ENCODE data around the gene GAPDH.
"Not testable (repeated sequence)": the region's sequence is repeated elsewhere in the genome, so short reads cannot be mapped to it uniquely, and the experiment has no call there.

Gene GAPDH

GRCh38 chr12:6533923-6534694, at the start of gene GAPDH:
GAPDH (plus strand) TSS chr12:6534517; CDS start chr12:6534833, 316 bp downstream.
- DNase-seq: peak; percentile 99

GRCh38 chr12:6488240-6488639, 46.1 kb upstream of the GAPDH start:
- no peak for DNase-seq

GRCh38 chr12:6489449-6489848, 44.9 kb upstream of the GAPDH start:
- DNase-seq: no peak

GRCh38 chr12:6490673-6491072, 43.6 kb upstream of the GAPDH start:
- DNase-seq: not testable (repeated sequence)

GRCh38 chr12:6492838-6493496, 41.4 kb upstream of the GAPDH start, which contains the start of gene MRPL51:
MRPL51 (minus strand) TSS chr12:6493262; CDS start chr12:6493136, 126 bp downstream.
- DNase-seq: peak; percentile 94

GRCh38 chr12:6493497-6494257, 40.6 kb upstream of the GAPDH start, which contains the start of gene NCAPD2:
NCAPD2 (plus strand) TSS chr12:6494102; CDS start chr12:6495099, 997 bp downstream.
- peak; percentile 97 for DNase-seq

GRCh38 chr12:6494258-6494743, 40.0 kb upstream of the GAPDH start:
- no peak for DNase-seq

- peak; percentile 26 for DNase-seq
Observed at GRCh38 chr12:6494968-6495367, 39.3 kb upstream of the GAPDH start.

GRCh38 chr12:6497291-6497690, 37.0 kb upstream of the GAPDH start:
- DNase-seq: not testable (repeated sequence)

GRCh38 chr12:6500466-6500865, 33.9 kb upstream of the GAPDH start:
- DNase-seq: no peak

- no peak for DNase-seq
Observed at GRCh38 chr12:6507102-6507998, 27.0 kb upstream of the GAPDH start.

- no peak for DNase-seq
Observed at GRCh38 chr12:6508087-6508486, 26.2 kb upstream of the GAPDH start.

- no peak for DNase-seq
Observed at GRCh38 chr12:6520186-6520585, 14.1 kb upstream of the GAPDH start.

- no peak for DNase-seq
Observed at GRCh38 chr12:6522193-6522592, 12.1 kb upstream of the GAPDH start.

GRCh38 chr12:6523708-6524107, 10.6 kb upstream of the GAPDH start:
- DNase-seq: no peak

- no peak for DNase-seq
Observed at GRCh38 chr12:6524648-6525047, 9.7 kb upstream of the GAPDH start.

GRCh38 chr12:6526201-6526600, 8.1 kb upstream of the GAPDH start:
- DNase-seq: no peak

GRCh38 chr12:6526766-6527525, 7.4 kb upstream of the GAPDH start:
- no peak for DNase-seq

GRCh38 chr12:6527711-6528110, 6.6 kb upstream of the GAPDH start:
- no peak for DNase-seq

- DNase-seq: no peak
Observed at GRCh38 chr12:6528539-6529235, 5.6 kb upstream of the GAPDH start.

GRCh38 chr12:6529291-6529737, 5.0 kb upstream of the GAPDH start:
- DNase-seq: no peak

Measured in EL (cell line).